ENCODE measurements around the gene INTS11.

Gene INTS11

DNA sequence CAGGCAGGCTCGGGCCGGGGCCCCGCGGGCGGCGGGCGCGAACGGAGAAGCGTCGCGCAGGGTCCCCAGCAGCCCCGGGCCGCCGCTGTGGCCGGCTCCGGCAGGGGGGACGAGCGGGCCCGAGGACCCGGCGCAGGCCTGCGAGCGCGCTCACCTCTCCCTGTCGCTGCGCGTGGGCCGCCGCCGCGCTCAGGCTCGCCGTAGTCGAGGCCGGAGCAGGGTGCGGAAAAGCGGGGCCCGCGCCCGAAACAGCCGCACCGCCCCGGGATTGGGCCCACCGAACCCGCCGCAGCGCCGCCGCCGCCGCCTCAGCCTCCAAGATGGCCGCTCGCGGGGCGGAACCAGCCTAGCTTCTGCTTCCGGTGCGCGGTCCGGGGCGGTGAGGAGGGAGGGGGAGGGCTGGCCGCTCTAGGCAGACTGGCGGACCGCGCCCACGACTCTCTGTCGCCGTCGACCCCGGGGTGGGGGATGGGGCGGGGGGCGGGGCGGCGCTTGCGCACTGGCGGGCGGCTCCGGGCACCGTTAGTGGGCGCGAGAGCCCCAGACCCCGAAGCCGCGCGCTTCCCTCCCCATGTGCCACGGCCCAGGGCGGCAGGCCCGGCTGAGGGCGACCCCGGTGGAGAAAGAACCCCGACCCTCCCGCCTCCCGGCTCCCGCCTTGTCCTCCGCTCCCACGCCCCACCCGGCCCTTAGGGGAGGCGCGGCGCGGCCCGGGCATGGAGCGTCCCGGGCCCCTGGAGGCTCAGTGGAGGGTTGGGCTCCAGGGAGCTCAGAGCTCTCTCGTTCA lies 50.8 kb downstream of the INTS11 start, which contains the start of gene UBE2J2:
Gene UBE2J2, minus strand, starts transcription at position 343 of the 787 bp plus-strand sequence. CDS start 5,862 bp downstream, outside the sequence.
- peak; percentile 75 to 85 for DNase-seq
- peak within 1 kb of the TSS; percentile 79 for H2BK120ac ChIP-seq (ENCODE audit: insufficient read depth, low read length, poor library complexity)
- H3K14ac ChIP-seq (ENCODE audit: low read length), result peak within 1 kb of the TSS; percentile 97

GRCh38 chr1:1273209-1273511 lies 51.3 kb downstream of the INTS11 start:
- Histone ChIP-seq H2BK5ac (ENCODE audit: low read depth, low read length, poor library complexity) (peak overlapping the region; percentile 41), H4K12ac (ENCODE audit: low read depth, low read length) (peak overlapping the region; percentile 97), H3K14ac (ENCODE audit: low read length) (peak overlapping the region; percentile 97), H3K4me3 (ENCODE audit: low read depth, low read length) (peak overlapping the region; percentile 98), H3K4me2 (ENCODE audit: low read length) (peak overlapping the region; percentile 66), H3K36me3 (ENCODE audit: control insufficient read depth in 1 of 2, insufficient read depth in 2 of 2, low read length in 2 of 2) (peaks cover 10 to 18% of the 10 kb centered on the region in 2 experiments), H3K23ac (ENCODE audit: low read length) (no peak overlapping the region), H3K79me1 (ENCODE audit: low read length) (peaks cover 9% of the 10 kb centered on the region), H3K27ac (ENCODE audit: low read depth, low read length) (peak overlapping the region; percentile 46), H3K27me3 (ENCODE audit: insufficient read depth, low read length) (no peaks in the 10 kb centered on the region), H2AFZ (ENCODE audit: insufficient read depth, low read length, poor library complexity) (peak overlapping the region; percentile 81), H2AK5ac (ENCODE audit: low read length) (peak overlapping the region; percentile 84), H4K8ac (ENCODE audit: low read depth, low read length) (peak overlapping the region; percentile 97), H3K79me2 (ENCODE audit: control insufficient read depth, insufficient read depth, low read length, poor library complexity) (peaks cover 25% of the 10 kb centered on the region), H4K91ac (ENCODE audit: low read depth, low read length) (peak overlapping the region; percentile 94), H3K9me3 (ENCODE audit: insufficient read depth, low read depth, low read length) (peaks cover 4% of the 10 kb centered on the region), H3K18ac (ENCODE audit: low read length) (peak overlapping the region; percentile 96), H3K4me1 (ENCODE audit: control insufficient read depth in 1 of 2, insufficient read depth in 2 of 2, low read length in 2 of 2) (peaks cover 13 to 20% of the 10 kb centered on the region in 2 experiments), H2BK120ac (ENCODE audit: insufficient read depth, low read length, poor library complexity) (peak overlapping the region; percentile 79), H3K9ac (ENCODE audit: low read length) (peak overlapping the region; percentile 95), H2BK12ac (ENCODE audit: low read length) (peak overlapping the region; percentile 35), H3K4ac (ENCODE audit: low read depth, low read length) (peak overlapping the region; percentile 88)
- DNase-seq, result no peak
- WGBS (ENCODE audit: extremely low coverage, insufficient coverage, insufficient read length), result no CpG with 5 or more reads among the region's 31 CpGs

More for the DNA sequence above, 50.8 kb downstream of the INTS11 start, which contains the start of gene UBE2J2:
- Histone ChIP-seq H2AFZ (ENCODE audit: insufficient read depth, low read length, poor library complexity) (peak within 1 kb of the TSS; percentile 90), H3K4me1 (ENCODE audit: control insufficient read depth in 1 of 2, insufficient read depth in 2 of 2, low read length in 2 of 2) (peaks cover 13 to 20% of the 10 kb centered on the region in 2 experiments), H3K79me1 (ENCODE audit: low read length) (peaks cover 9% of the 10 kb centered on the region), H3K27ac (ENCODE audit: low read depth, low read length) (peak within 1 kb of the TSS; percentile 46), H3K23ac (ENCODE audit: low read length) (no peak within 1 kb of the TSS), H3K4me2 (ENCODE audit: low read length) (peak within 1 kb of the TSS; percentile 97), H3K18ac (ENCODE audit: low read length) (peak within 1 kb of the TSS; percentile 96), H4K12ac (ENCODE audit: low read depth, low read length) (peak within 1 kb of the TSS; percentile 97), H3K36me3 (ENCODE audit: control insufficient read depth in 1 of 2, insufficient read depth in 2 of 2, low read length in 2 of 2) (peaks cover 5 to 12% of the 10 kb centered on the region in 2 experiments), H4K8ac (ENCODE audit: low read depth, low read length) (peak within 1 kb of the TSS; percentile 97), H3K4me3 (ENCODE audit: low read depth, low read length) (peak within 1 kb of the TSS; percentile 98), H2AK5ac (ENCODE audit: low read length) (peak within 1 kb of the TSS; percentile 84), H3K9me3 (ENCODE audit: insufficient read depth, low read depth, low read length) (peaks cover 4% of the 10 kb centered on the region), H3K79me2 (ENCODE audit: control insufficient read depth, insufficient read depth, low read length, poor library complexity) (peaks cover 25% of the 10 kb centered on the region), H2BK5ac (ENCODE audit: low read depth, low read length, poor library complexity) (peak within 1 kb of the TSS; percentile 41), H3K27me3 (ENCODE audit: insufficient read depth, low read length) (no peaks in the 10 kb centered on the region), H4K91ac (ENCODE audit: low read depth, low read length) (peak within 1 kb of the TSS; percentile 94), H3K4ac (ENCODE audit: low read depth, low read length) (peak within 1 kb of the TSS; percentile 88), H2BK12ac (ENCODE audit: low read length) (peak within 1 kb of the TSS; percentile 35), H3K9ac (ENCODE audit: low read length) (peak within 1 kb of the TSS; percentile 95)
- WGBS (ENCODE audit: extremely low coverage, insufficient coverage, insufficient read length), result no CpG with 5 or more reads among the region's 105 CpGs

DNA sequence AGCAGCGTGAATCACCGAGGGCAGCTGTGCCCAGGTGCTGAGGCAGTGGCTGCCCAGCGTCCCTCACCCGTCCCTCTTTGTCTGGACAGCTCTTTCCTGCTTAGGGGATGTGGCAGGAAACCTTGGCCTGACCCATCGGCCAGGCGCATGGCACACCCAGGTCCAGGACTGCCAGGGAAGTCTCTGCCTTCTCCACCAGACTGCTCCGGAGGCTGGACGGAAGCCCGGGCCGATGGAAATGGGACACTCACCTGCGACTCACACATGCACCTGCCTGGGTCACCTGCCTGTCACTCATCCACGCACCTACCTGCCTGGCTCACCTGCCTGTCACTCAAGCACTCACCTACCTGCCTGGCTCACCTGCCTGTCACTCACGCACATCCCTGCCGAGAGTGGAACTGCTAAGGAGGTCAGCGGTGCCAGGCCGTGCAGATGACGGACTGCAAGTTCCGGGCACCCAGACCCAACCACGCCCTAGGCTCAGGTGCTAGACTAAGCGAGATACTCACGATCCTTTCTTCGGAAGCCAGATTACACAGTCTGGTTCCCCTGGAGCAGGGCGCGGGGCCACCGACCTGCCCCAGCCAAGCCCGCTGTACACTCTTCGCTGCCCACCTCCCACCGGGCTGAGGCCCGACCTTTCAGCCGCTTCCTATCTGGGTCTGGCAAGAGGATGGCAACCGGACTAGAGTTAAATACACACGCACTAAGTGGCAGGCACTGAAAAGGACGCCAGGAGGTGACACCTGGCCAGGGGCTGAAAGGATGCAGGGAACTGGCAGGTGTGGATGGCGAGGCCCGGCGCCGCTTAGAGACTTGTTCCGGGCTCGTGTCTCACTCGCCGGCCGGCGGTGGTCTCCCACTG lies 51.9 kb downstream of the INTS11 start:
- peak overlapping the region; percentile 95 for H3K9ac ChIP-seq (ENCODE audit: low read length)
- H4K8ac ChIP-seq (ENCODE audit: low read depth, low read length), result peak overlapping the region; percentile 97
- H4K12ac ChIP-seq (ENCODE audit: low read depth, low read length), result peak overlapping the region; percentile 97
- peak overlapping the region; percentile 81 for H2AFZ ChIP-seq (ENCODE audit: insufficient read depth, low read length, poor library complexity)
- H3K18ac ChIP-seq (ENCODE audit: low read length), result peak overlapping the region; percentile 96
- H2BK5ac ChIP-seq (ENCODE audit: low read depth, low read length, poor library complexity), result peak overlapping the region; percentile 41
- H3K4me2 ChIP-seq (ENCODE audit: low read length), result peak overlapping the region; percentile 66
- no peak overlapping the region for H3K23ac ChIP-seq (ENCODE audit: low read length)
- H4K91ac ChIP-seq (ENCODE audit: low read depth, low read length), result peak overlapping the region; percentile 94
- no peaks in the 10 kb centered on the region for H3K27me3 ChIP-seq (ENCODE audit: insufficient read depth, low read length)
- H3K36me3 ChIP-seq (ENCODE audit: control insufficient read depth in 1 of 2, insufficient read depth in 2 of 2, low read length in 2 of 2), result peaks cover 16 to 23% of the 10 kb centered on the region in 2 experiments
- peak overlapping the region; percentile 97 for H3K14ac ChIP-seq (ENCODE audit: low read length)
- H3K9me3 ChIP-seq (ENCODE audit: insufficient read depth, low read depth, low read length), result peaks cover 4% of the 10 kb centered on the region
- WGBS (ENCODE audit: extremely low coverage, insufficient coverage, insufficient read length), result no CpG with 5 or more reads among the region's 43 CpGs
- H2BK120ac ChIP-seq (ENCODE audit: insufficient read depth, low read length, poor library complexity), result peak overlapping the region; percentile 79
- no peak for DNase-seq
- no peak overlapping the region for H2BK12ac ChIP-seq (ENCODE audit: low read length)
- no peak overlapping the region for H3K27ac ChIP-seq (ENCODE audit: low read depth, low read length)
- peak overlapping the region; percentile 84 for H2AK5ac ChIP-seq (ENCODE audit: low read length)
- H3K79me1 ChIP-seq (ENCODE audit: low read length), result peaks cover 9% of the 10 kb centered on the region
- peaks cover 13 to 20% of the 10 kb centered on the region in 2 experiments for H3K4me1 ChIP-seq (ENCODE audit: control insufficient read depth in 1 of 2, insufficient read depth in 2 of 2, low read length in 2 of 2)
- peak overlapping the region; percentile 98 for H3K4me3 ChIP-seq (ENCODE audit: low read depth, low read length)
- peak overlapping the region; percentile 88 for H3K4ac ChIP-seq (ENCODE audit: low read depth, low read length)
- H3K79me2 ChIP-seq (ENCODE audit: control insufficient read depth, insufficient read depth, low read length, poor library complexity), result peaks cover 25% of the 10 kb centered on the region

DNA sequence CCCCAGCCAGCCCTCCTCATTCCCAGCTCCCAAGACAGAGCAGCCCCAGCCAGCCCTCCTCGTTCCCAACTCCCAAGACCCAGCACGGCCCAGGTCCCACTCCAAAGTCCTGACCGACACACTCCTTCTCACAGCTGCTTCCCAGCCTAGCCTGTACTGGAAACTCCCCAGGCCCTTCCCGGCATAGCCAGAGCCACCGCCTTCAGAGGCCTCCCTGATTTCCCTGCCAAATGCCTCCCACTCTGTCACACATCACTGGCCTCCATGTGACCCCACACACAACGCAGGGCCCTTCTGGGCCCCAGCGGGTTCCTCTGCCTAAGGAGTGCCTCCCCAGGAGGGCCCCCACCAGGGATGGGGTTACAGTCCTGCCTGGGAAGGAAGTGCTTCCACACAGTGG lies 53.6 kb downstream of the INTS11 start:
- WGBS (ENCODE audit: extremely low coverage, insufficient coverage, insufficient read length), result no CpG with 5 or more reads among the region's 7 CpGs
- no peak overlapping the region for H2AFZ ChIP-seq (ENCODE audit: insufficient read depth, low read length, poor library complexity)
- H3K4me3 ChIP-seq (ENCODE audit: low read depth, low read length), result no peak overlapping the region
- no peak for DNase-seq
- H4K12ac ChIP-seq (ENCODE audit: low read depth, low read length), result no peak overlapping the region
- H3K23ac ChIP-seq (ENCODE audit: low read length), result no peak overlapping the region
- H3K36me3 ChIP-seq (ENCODE audit: control insufficient read depth in 1 of 2, insufficient read depth in 2 of 2, low read length in 2 of 2), result peaks cover 26 to 34% of the 10 kb centered on the region in 2 experiments
- H3K79me1 ChIP-seq (ENCODE audit: low read length), result peaks cover 9% of the 10 kb centered on the region
- peaks cover 4% of the 10 kb centered on the region for H3K9me3 ChIP-seq (ENCODE audit: insufficient read depth, low read depth, low read length)
- no peak overlapping the region for H4K91ac ChIP-seq (ENCODE audit: low read depth, low read length)
- H3K79me2 ChIP-seq (ENCODE audit: control insufficient read depth, insufficient read depth, low read length, poor library complexity), result peaks cover 25% of the 10 kb centered on the region
- no peak overlapping the region for H3K4me2 ChIP-seq (ENCODE audit: low read length)
- no peak overlapping the region for H4K8ac ChIP-seq (ENCODE audit: low read depth, low read length)
- H2BK12ac ChIP-seq (ENCODE audit: low read length), result no peak overlapping the region
- no peak overlapping the region for H2BK120ac ChIP-seq (ENCODE audit: insufficient read depth, low read length, poor library complexity)
- no peak overlapping the region for H3K27ac ChIP-seq (ENCODE audit: low read depth, low read length)
- no peaks in the 10 kb centered on the region for H3K27me3 ChIP-seq (ENCODE audit: insufficient read depth, low read length)
- H3K9ac ChIP-seq (ENCODE audit: low read length), result no peak overlapping the region
- H3K14ac ChIP-seq (ENCODE audit: low read length), result no peak overlapping the region
- H3K4ac ChIP-seq (ENCODE audit: low read depth, low read length), result peak overlapping the region; percentile 35
- no peak overlapping the region for H2BK5ac ChIP-seq (ENCODE audit: low read depth, low read length, poor library complexity)
- H2AK5ac ChIP-seq (ENCODE audit: low read length), result no peak overlapping the region
- H3K18ac ChIP-seq (ENCODE audit: low read length), result no peak overlapping the region
- H3K4me1 ChIP-seq (ENCODE audit: control insufficient read depth in 1 of 2, insufficient read depth in 2 of 2, low read length in 2 of 2), result peaks cover 13 to 20% of the 10 kb centered on the region in 2 experiments
